Mesothelial cell of epicardium (in vitro differentiated cells): Measurements from ENCODE around the gene ZNF385D. TPM values are rescaled to one million over a fixed set of nuclear protein-coding genes. Genes with fewer than 3 reads are reported as not detected.

Source experiments
- DNase-seq, 2 experiments: peaks; one replicate each; pipeline ENCODE4 v3.0.0; 2021; ENCODE audit warnings: low spot score in 2 of 2; ENCODE audit not compliant: unreplicated experiment in 2 of 2
- H3K27ac Mint-ChIP-seq: 2 replicates; pipeline ENCODE4 v1.8.0; 2021; ENCODE audit warnings: mixed read lengths
- H3K27me3 Mint-ChIP-seq: 2 replicates; pipeline ENCODE4 v1.8.0; 2021; ENCODE audit warnings: low read depth, mixed read lengths
- H3K36me3 Mint-ChIP-seq: 2 replicates; pipeline ENCODE4 v1.8.0; 2021; ENCODE audit warnings: mixed read lengths
- H3K4me1 Mint-ChIP-seq: 2 replicates; pipeline ENCODE4 v1.8.0; 2021; ENCODE audit warnings: mixed read lengths
- H3K4me3 Mint-ChIP-seq: 2 replicates; pipeline ENCODE4 v1.8.0; 2021; ENCODE audit warnings: mild to moderate bottlenecking, moderate library complexity, mixed read lengths
- H3K9me3 Mint-ChIP-seq: 2 replicates; pipeline ENCODE4 v1.8.0; 2021; ENCODE audit warnings: mixed read lengths
- CTCF ChIP-seq: fragments of 200-600 bp; sonication (generic); IDR thresholded peaks from one replicate; pipeline ENCODE4 v1.5.0; 2021; ENCODE audit warnings: antibody characterized with exemption; ENCODE audit not compliant: unreplicated experiment
- total RNA-seq: library from RNA; stranded (reverse); gene quantifications from 3 replicates; pipeline ENCODE4 v1.2.1, GENCODE V29; 2021

Gene ZNF385D
- 1.9 to 3.7 TPM (median 2.6 TPM) in 3 replicates for total RNA-seq

- Mint-ChIP-seq H3K4me3 (peak within 1 kb of the TSS; percentile 70), H3K27me3 (peaks cover 58% of the 10 kb centered on the region), H3K4me1 (peaks cover 15% of the 10 kb centered on the region), H3K36me3 (no peaks in the 10 kb centered on the region), H3K27ac (peak within 1 kb of the TSS; percentile 27), H3K9me3 (no peaks in the 10 kb centered on the region)
- no peak for TF ChIP-seq CTCF
- peak; percentile 31 to 71 for DNase-seq
These were observed at the start of gene ZNF385D for GRCh38 chr3:21750831-21751391. Gene ZNF385D (minus strand): TSS chr3:21751210. CDS start chr3:21750916, 294 bp downstream.

- no peak for DNase-seq
- Mint-ChIP-seq H3K4me3 (no peak overlapping the region), H3K27ac (no peak overlapping the region), H3K9me3 (peaks cover 38% of the 10 kb centered on the region), H3K27me3 (no peaks in the 10 kb centered on the region), H3K4me1 (peaks cover 3% of the 10 kb centered on the region), H3K36me3 (peaks cover 2% of the 10 kb centered on the region)
- no peak for TF ChIP-seq CTCF
These were observed 47.5 kb upstream of the ZNF385D start for GRCh38 chr3:21798356-21799088.

GRCh38 chr3:21795921-21796320, 44.9 kb upstream of the ZNF385D start:
- Mint-ChIP-seq H3K27me3 (no peaks in the 10 kb centered on the region), H3K27ac (no peak overlapping the region), H3K4me3 (no peak overlapping the region), H3K4me1 (peaks cover 3% of the 10 kb centered on the region), H3K9me3 (peaks cover 34% of the 10 kb centered on the region), H3K36me3 (peaks cover 2% of the 10 kb centered on the region)
- TF ChIP-seq CTCF: no peak
- DNase-seq: no peak

GRCh38 chr3:21795152-21795837, 44.3 kb upstream of the ZNF385D start:
- H3K27ac Mint-ChIP-seq: no peak overlapping the region
- H3K27me3 Mint-ChIP-seq: no peaks in the 10 kb centered on the region
- no peak for DNase-seq
- peaks cover 27% of the 10 kb centered on the region for H3K9me3 Mint-ChIP-seq
- no peak for TF ChIP-seq CTCF
- peaks cover 2% of the 10 kb centered on the region for H3K36me3 Mint-ChIP-seq
- peaks cover 6% of the 10 kb centered on the region for H3K4me1 Mint-ChIP-seq
- no peak overlapping the region for H3K4me3 Mint-ChIP-seq

GRCh38 chr3:21794291-21794690, 43.3 kb upstream of the ZNF385D start:
- H3K4me1 Mint-ChIP-seq: peaks cover 6% of the 10 kb centered on the region
- DNase-seq: no peak
- peaks cover under 1% of the 10 kb centered on the region for H3K36me3 Mint-ChIP-seq
- TF ChIP-seq CTCF: no peak
- H3K27me3 Mint-ChIP-seq: no peaks in the 10 kb centered on the region
- no peak overlapping the region for H3K4me3 Mint-ChIP-seq
- H3K9me3 Mint-ChIP-seq: peaks cover 17% of the 10 kb centered on the region
- H3K27ac Mint-ChIP-seq: no peak overlapping the region
